H54 (cell line): ENCODE results near the gene ASTN1.
"Not testable (repeated sequence)": the region's sequence is repeated elsewhere in the genome, so short reads cannot be mapped to it uniquely, and the experiment has no call there.

Experiments used
- DNase-seq: peaks from one replicate; pipeline ENCODE4 v3.0.0; 2011; ENCODE audit warnings: low spot score, mixed read lengths; ENCODE audit not compliant: insufficient read length
- FAIRE-seq: peaks from 3 replicates; lab custom pipeline; 2011; peaks lifted over from hg19 to GRCh38; lab: Jason Lieb, UNC
- POLR2A ChIP-seq: IDR thresholded peaks from 2 replicates; pipeline ENCODE4 v1.6.1; 2011; ENCODE audit warnings: low read depth, mild to moderate bottlenecking, low read length

ASTN1 gene

DNA sequence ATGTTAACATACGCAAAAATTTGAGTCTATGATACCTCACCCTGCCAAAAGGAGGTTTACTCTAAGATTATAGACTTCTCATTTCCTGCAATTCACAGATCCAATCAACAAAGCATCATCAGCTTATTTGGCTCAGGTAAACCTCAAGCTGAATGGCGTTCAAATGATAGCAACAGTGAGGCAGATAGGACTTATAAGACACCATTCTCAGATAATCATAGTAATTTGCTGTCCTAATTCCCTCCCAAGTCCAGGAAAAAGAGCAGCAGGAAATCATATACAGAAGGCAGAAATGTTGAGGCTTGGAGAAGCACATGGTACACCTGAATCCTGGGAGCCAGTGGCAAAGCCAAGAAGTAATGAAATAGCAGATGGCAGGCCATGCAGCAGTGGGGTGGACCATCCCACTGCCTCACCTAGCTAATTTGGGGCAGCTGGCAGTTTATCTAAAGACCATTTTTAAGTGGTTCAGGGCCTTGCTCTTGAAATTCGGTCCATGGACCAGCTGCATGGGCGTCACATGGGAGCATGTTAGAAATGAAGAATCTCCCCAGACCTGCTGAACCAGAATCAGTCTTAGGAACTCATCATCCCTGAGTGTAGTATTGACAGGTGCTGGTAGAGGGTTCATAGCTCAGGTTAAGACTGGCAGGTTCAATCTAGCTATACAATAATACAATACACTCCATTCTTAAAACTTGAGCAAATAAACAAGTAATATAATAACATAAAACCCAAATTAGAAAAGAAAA is 57.7 kb downstream of the ASTN1 start:
- no peak for FAIRE-seq
- TF ChIP-seq POLR2A = no peak
- no peak for DNase-seq

GRCh38 chr1:177106196-177106595 is 58.3 kb downstream of the ASTN1 start:
- no peak for TF ChIP-seq POLR2A
- DNase-seq (no peak), FAIRE-seq (no peak)

GRCh38 chr1:177103005-177103852 is 61.3 kb downstream of the ASTN1 start:
- TF ChIP-seq POLR2A = no peak
- FAIRE-seq (no peak), DNase-seq (no peak)

DNA sequence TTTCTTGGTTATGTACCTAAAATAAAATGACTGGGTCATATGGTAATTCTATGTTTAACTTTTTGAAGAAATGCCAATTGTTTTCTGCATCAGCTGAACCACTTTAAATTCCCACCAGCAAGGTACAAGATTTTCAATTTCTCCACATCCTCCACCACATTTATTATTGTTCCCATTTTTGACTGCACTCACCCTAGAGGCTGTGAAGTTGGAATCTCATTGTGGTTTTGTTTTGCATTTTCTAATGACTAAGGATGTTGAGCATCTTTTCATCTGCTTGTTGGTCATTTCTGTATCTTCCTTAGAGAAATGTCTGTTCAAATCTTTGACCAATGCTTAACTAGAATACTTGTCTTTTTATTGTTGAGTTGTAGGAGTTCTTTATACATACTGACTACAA is 72.5 kb downstream of the ASTN1 start:
- no peak for TF ChIP-seq POLR2A
- FAIRE-seq = no peak

GRCh38 chr1:177091040-177091439 is 73.5 kb downstream of the ASTN1 start:
- DNase-seq (no peak), FAIRE-seq (no peak)
- TF ChIP-seq POLR2A = no peak

More for the DNA sequence above, 72.5 kb downstream of the ASTN1 start:
- no peak for DNase-seq

- DNase-seq (no peak), FAIRE-seq (no peak)
- no peak for TF ChIP-seq POLR2A
Measured at GRCh38 chr1:177088966-177089365, 75.5 kb downstream of the ASTN1 start.

DNA sequence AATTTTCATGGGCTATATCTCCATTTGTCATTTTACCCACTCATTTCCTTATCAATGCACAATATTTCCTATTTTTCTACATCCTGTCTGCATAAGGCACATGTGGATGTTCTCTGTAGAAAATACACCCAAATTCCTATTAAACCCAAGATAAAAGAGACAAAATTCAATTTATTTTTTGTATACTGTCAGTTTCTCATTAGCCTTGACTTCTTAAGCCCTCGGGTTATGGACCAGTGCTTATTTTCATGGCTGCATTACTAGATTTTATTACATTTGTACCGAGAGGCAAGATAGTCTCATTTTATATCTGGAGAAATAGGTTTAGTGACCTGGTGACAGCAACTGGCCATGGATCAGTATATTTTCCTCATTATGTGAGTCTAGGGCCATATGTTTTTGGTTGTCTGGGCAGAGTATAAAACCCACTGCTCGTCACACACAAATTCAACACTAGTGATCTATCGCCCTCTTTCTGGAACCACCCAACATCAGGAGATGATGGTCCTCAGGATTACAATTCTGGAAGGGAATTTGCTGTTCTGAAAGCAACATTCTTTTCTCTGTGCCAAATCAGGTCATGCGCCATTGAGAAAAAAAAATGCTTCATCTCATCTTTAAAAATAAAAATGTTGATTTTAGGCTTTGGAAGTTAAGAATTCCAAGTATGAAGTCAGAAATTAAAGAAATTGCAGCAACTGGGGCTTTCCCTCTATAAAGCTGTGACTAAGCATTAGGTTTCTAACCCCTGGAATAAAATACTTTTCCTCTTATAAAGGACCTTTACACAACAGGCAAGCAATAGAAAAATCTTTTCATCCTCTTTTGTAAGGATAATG is 81.4 kb downstream of the ASTN1 start:
- no peak for FAIRE-seq
- DNase-seq = no peak
- TF ChIP-seq POLR2A = no peak

DNA sequence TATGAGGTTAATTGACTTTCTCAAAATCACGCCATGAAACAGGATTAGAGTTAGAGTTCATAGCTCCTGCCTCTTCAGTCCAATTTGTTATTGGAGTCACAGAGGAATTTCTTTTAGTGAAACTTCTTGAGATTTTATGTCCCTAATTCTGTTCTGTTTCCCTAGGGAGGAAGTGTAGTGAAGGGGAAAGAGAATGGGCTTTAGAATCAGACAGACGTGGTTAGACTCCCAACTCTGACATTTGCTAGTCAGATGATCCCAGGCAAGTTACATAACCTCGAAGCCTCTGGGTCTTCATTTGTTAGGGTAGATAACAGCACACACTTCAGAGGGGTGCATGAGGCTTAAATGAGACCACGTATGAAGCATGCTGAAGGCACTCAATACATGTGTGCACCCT is 83.9 kb downstream of the ASTN1 start:
- TF ChIP-seq POLR2A = no peak
- FAIRE-seq (no peak), DNase-seq (no peak)

GRCh38 chr1:177077734-177078499 is 86.6 kb downstream of the ASTN1 start:
- FAIRE-seq (no peak), DNase-seq (no peak)
- TF ChIP-seq POLR2A = no peak

- FAIRE-seq = no peak
- TF ChIP-seq POLR2A = no peak
- no peak for DNase-seq
Measured at GRCh38 chr1:177077006-177077405, 87.5 kb downstream of the ASTN1 start.

- not testable (repeated sequence) for FAIRE-seq, DNase-seq
Measured at GRCh38 chr1:177074811-177075210, 89.7 kb downstream of the ASTN1 start.

GRCh38 chr1:177069490-177069889 is 95.0 kb downstream of the ASTN1 start:
- no peak for DNase-seq
- TF ChIP-seq POLR2A = no peak
- FAIRE-seq = no peak
